ENCODE measurements around the gene SCPEP1. TPM values are rescaled to one million over a fixed set of nuclear protein-coding genes. Genes with fewer than 3 reads are reported as not detected.
"Not testable (repeated sequence)": the region's sequence is repeated elsewhere in the genome, so short reads cannot be mapped to it uniquely, and the experiment has no call there.

The SCPEP1 gene
- total RNA-seq, 1 experiment from 2014 or later, result 44.3 TPM

DNA sequence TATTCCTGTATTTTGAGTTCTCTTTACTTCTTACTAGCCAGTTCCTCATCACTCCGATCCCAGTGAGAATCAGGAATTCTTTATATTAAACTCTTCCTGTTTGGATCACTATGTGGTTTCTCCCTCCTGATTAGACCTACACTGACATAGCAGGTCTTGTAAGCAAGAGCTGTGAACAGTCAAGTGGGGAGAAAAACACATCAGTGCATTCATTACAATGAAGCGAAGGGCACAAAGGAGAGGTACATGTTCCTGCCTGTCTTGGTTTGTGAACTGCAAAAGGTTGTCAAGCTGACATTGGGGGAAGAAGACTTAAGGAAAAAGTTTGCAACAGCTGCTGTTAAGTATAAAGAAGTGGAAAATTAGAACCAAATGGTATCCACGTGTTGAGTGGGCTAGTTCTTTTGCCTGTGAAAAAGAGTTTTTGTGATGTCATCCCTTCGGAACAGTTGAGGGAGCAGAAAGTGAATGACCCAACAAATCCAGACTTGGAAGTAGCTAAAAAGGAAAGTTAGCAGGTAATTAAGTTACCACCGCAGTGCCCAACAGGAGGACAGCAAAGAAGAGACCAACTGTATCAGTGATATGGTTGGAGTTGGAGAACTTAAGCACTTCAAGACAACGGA lies 41.1 kb upstream of the SCPEP1 start:
- Mint-ChIP-seq H3K36me3 (ENCODE audit: insufficient read depth, unreplicated experiment) (peaks cover 58% of the 10 kb centered on the region), H3K4me3 (ENCODE audit: unreplicated experiment) (no peak overlapping the region), H3K9me3 (ENCODE audit: unreplicated experiment) (no peaks in the 10 kb centered on the region), H3K4me1 (ENCODE audit: low read depth, unreplicated experiment) (peaks cover 6% of the 10 kb centered on the region), H3K27ac (ENCODE audit: unreplicated experiment) (no peak overlapping the region), H3K27me3 (ENCODE audit: insufficient read depth, unreplicated experiment) (no peaks in the 10 kb centered on the region)
- no peak for TF ChIP-seq CTCF (IDR thresholded peaks at IDR 0.05; ENCODE audit: insufficient read depth in 1 of 2, low read depth in 1 of 2, low read length in 1 of 2, severe bottlenecking in 1 of 2, unreplicated experiment in 1 of 2)
- Histone ChIP-seq H3K4me1 (no peaks in the 10 kb centered on the region), H3K27me3 (replicated peaks; ENCODE audit: control insufficient read depth, insufficient read depth, low read length) (no peaks in the 10 kb centered on the region), H3K4me3 (ENCODE audit: low read depth, low read length) (no peak overlapping the region), H3K9me3 (no peaks in the 10 kb centered on the region), H3K36me3 (ENCODE audit: control insufficient read depth, insufficient read depth, low read length) (peaks cover 3% of the 10 kb centered on the region; the same call in 1 of the 2 replicates)
- ChIA-PET CTCF (interaction anchor here (1.5 kb wide), 1 partner anchor 117 kb away, joined by 6 read pairs; no protein-coding TSS in a partner anchor), POLR2A (no interaction called here)
- no TSS peak for BruUV-seq (replicated peaks)
- intact Hi-C loops (cut with micrococcal nuclease; ENCODE audit: unreplicated experiment), result no loop called here
- no peak for DNase-seq

GRCh38 chr17:56937687-56938086 lies 40.2 kb upstream of the SCPEP1 start:
- no peaks in the 10 kb centered on the region for H3K27me3 ChIP-seq (replicated peaks; ENCODE audit: control insufficient read depth, insufficient read depth, low read length)
- ChIA-PET CTCF (interaction anchor here (1.1 kb wide), 1 partner anchor 118 kb away, joined by 3 read pairs; no protein-coding TSS in a partner anchor), POLR2A (no interaction called here)
- Mint-ChIP-seq H3K36me3 (ENCODE audit: insufficient read depth, unreplicated experiment) (peaks cover 63% of the 10 kb centered on the region), H3K4me3 (ENCODE audit: unreplicated experiment) (no peak overlapping the region), H3K27ac (ENCODE audit: unreplicated experiment) (no peak overlapping the region), H3K9me3 (ENCODE audit: unreplicated experiment) (no peaks in the 10 kb centered on the region), H3K27me3 (ENCODE audit: insufficient read depth, unreplicated experiment) (no peaks in the 10 kb centered on the region), H3K4me1 (ENCODE audit: low read depth, unreplicated experiment) (peaks cover 6% of the 10 kb centered on the region)
- H3K4me1 ChIP-seq, result no peaks in the 10 kb centered on the region
- H3K36me3 ChIP-seq (ENCODE audit: control insufficient read depth, insufficient read depth, low read length), result peaks cover 3% of the 10 kb centered on the region; the same call in 1 of the 2 replicates
- no peak overlapping the region for H3K4me3 ChIP-seq (ENCODE audit: low read depth, low read length)
- intact Hi-C loops (cut with micrococcal nuclease; ENCODE audit: unreplicated experiment), result no loop called here
- no peak for DNase-seq
- TF ChIP-seq CTCF (IDR thresholded peaks at IDR 0.05; ENCODE audit: insufficient read depth in 1 of 2, low read depth in 1 of 2, low read length in 1 of 2, severe bottlenecking in 1 of 2, unreplicated experiment in 1 of 2), result no peak
- BruUV-seq (replicated peaks), result no TSS peak
- H3K9me3 ChIP-seq, result no peaks in the 10 kb centered on the region

GRCh38 chr17:56938206-56938605 lies 39.7 kb upstream of the SCPEP1 start:
- DNase-seq; H3K27me3 ChIP-seq (replicated peaks; ENCODE audit: control insufficient read depth, insufficient read depth, low read length); H3K4me3 Mint-ChIP-seq (ENCODE audit: unreplicated experiment); H3K4me1 Mint-ChIP-seq (ENCODE audit: low read depth, unreplicated experiment); H3K9me3 Mint-ChIP-seq (ENCODE audit: unreplicated experiment); H3K27ac Mint-ChIP-seq (ENCODE audit: unreplicated experiment); intact Hi-C loops (cut with micrococcal nuclease; ENCODE audit: unreplicated experiment); H3K27me3 Mint-ChIP-seq (ENCODE audit: insufficient read depth, unreplicated experiment); H3K4me3 ChIP-seq (ENCODE audit: low read depth, low read length); H3K36me3 ChIP-seq (ENCODE audit: control insufficient read depth, insufficient read depth, low read length); H3K4me1 ChIP-seq; H3K9me3 ChIP-seq; POLR2A ChIA-PET; BruUV-seq (replicated peaks): not testable (repeated sequence)
- CTCF ChIA-PET, result interaction anchor here (1.1 kb wide), 1 partner anchor 118 kb away, joined by 3 read pairs; no protein-coding TSS in a partner anchor
- H3K36me3 Mint-ChIP-seq (ENCODE audit: insufficient read depth, unreplicated experiment), result peaks cover 64% of the 10 kb centered on the region
